ENCODE data around the gene TBCC.

The TBCC gene

GRCh38 chr6:42696526-42697267 lies 49.2 kb downstream of the TBCC start:
- DNase-seq (ENCODE audit: low spot score), result no peak

- DNase-seq (ENCODE audit: low spot score), result no peak
Measured at GRCh38 chr6:42694586-42694985, 51.3 kb downstream of the TBCC start.
